Vagina (tissue), 2 donors: ENCODE measurements around the gene RIN3. TPM values are rescaled to one million over a fixed set of nuclear protein-coding genes. Genes with fewer than 3 reads are reported as not detected.

Experiments
- DNase-seq, 2 donors: peaks; one replicate each; pipeline ENCODE4 v3.0.0-alpha.2; 2017; ENCODE audit errors: extremely low spot score in 2 of 2
- H3K27ac ChIP-seq: fragments of 200-600 bp; sonication (generic); one replicate; pipeline ENCODE4 v1.5.1; 2019
- H3K27me3 ChIP-seq: fragments of 200-600 bp; sonication (generic); one replicate; pipeline ENCODE4 v1.5.1; 2019
- H3K36me3 ChIP-seq, 2 donors: fragments of 200-600 bp; sonication (generic); one replicate each; pipeline ENCODE4 v1.5.1; 2017 to 2019
- H3K4me1 ChIP-seq: fragments of 200-600 bp; sonication (generic); one replicate; pipeline ENCODE4 v1.5.1; 2019
- H3K4me3 ChIP-seq, 2 donors: fragments of 200-600 bp; sonication (generic); 1 replicate in 1 of 2; 2 replicates in 1 of 2; pipeline ENCODE4 v1.5.1; 2016 to 2019
- H3K9me3 ChIP-seq: fragments of 200-600 bp; sonication (generic); one replicate; pipeline ENCODE4 v1.5.1; 2019
- CTCF ChIP-seq, 3 experiments: fragments of 450-650 bp in 2 of 3; fragments of 200-600 bp in 1 of 3; sonication (generic) in 1 of 3; IDR thresholded peaks; one replicate each; pipeline ENCODE4 v1.5.1; 2017 to 2019; ENCODE audit warnings: antibody characterized with exemption in 3 of 3, mild to moderate bottlenecking in 2 of 3, moderate library complexity in 2 of 3
- POLR2A ChIP-seq, 2 donors: fragments of 450-650 bp; IDR thresholded peaks; one replicate each; pipeline ENCODE4 v1.6.1; 2017; ENCODE audit warnings: antibody characterized with exemption in 2 of 2, mild to moderate bottlenecking in 2 of 2, moderate library complexity in 2 of 2
- POLR2AphosphoS5 ChIP-seq, 2 donors: sonication (generic); formaldehyde crosslinking; IDR thresholded peaks; one replicate each; pipeline ENCODE4 v1.9.0; 2017; ENCODE audit warnings: antibody characterized with exemption in 2 of 2, mild to moderate bottlenecking in 2 of 2, low read depth in 1 of 2; ENCODE audit not compliant: insufficient read depth in 1 of 2
- intact Hi-C: fragments of 100-400 bp; cut with DNase I; formaldehyde crosslinking; loops from one replicate; pipeline ENCODE4 v1.15.1; 2023
- total RNA-seq: library from RNA; depleted of rRNA; stranded (reverse); fragments of >200 nt; gene quantifications from one replicate; pipeline ENCODE4 v1.2.3, GENCODE V29; 2016

The RIN3 gene
- total RNA-seq, 1 donor from 2014 or later = 22.6 TPM

- no peaks in the 10 kb centered on the region for H3K27me3 ChIP-seq
- TF ChIP-seq POLR2AphosphoS5 (IDR thresholded peaks at IDR 0.05; ENCODE audit: insufficient read depth in 1 of 2, low read depth in 1 of 2) (no peak), POLR2A (IDR thresholded peaks at IDR 0.05) (no peak), CTCF (IDR thresholded peaks at IDR 0.05) (no peak)
- intact Hi-C loops = no loop called here
Measured at GRCh38 chr14:92735344-92735743, 221.8 kb downstream of the RIN3 start.

GRCh38 chr14:92737206-92737605, 223.6 kb downstream of the RIN3 start:
- no peaks in the 10 kb centered on the region for H3K4me1 ChIP-seq
- intact Hi-C loops = no loop called here
- TF ChIP-seq POLR2A (IDR thresholded peaks at IDR 0.05) (no peak), POLR2AphosphoS5 (IDR thresholded peaks at IDR 0.05; ENCODE audit: insufficient read depth in 1 of 2, low read depth in 1 of 2) (no peak), CTCF (IDR thresholded peaks at IDR 0.05) (no peak)
- H3K9me3 ChIP-seq = no peaks in the 10 kb centered on the region
- no peak for DNase-seq
- H3K27me3 ChIP-seq = no peaks in the 10 kb centered on the region
- no peak overlapping the region for H3K27ac ChIP-seq
- peaks cover 0 to 4% of the 10 kb centered on the region in 2 donors for H3K36me3 ChIP-seq
- H3K4me3 ChIP-seq = no peak overlapping the region

More at GRCh38 chr14:92735344-92735743, 221.8 kb downstream of the RIN3 start:
- no peak overlapping the region for H3K4me3 ChIP-seq
- no peaks in the 10 kb centered on the region for H3K4me1 ChIP-seq
- H3K9me3 ChIP-seq = no peaks in the 10 kb centered on the region
- DNase-seq = no peak
- peaks cover 0 to 15% of the 10 kb centered on the region in 2 donors for H3K36me3 ChIP-seq
- no peak overlapping the region for H3K27ac ChIP-seq

- intact Hi-C loops = no loop called here
- TF ChIP-seq POLR2AphosphoS5 (IDR thresholded peaks at IDR 0.05; ENCODE audit: insufficient read depth in 1 of 2, low read depth in 1 of 2) (no peak), POLR2A (IDR thresholded peaks at IDR 0.05) (no peak), CTCF (IDR thresholded peaks at IDR 0.05) (no peak)
- no peak overlapping the region for H3K27ac ChIP-seq
- no peak for DNase-seq
- H3K4me1 ChIP-seq = no peaks in the 10 kb centered on the region
- H3K27me3 ChIP-seq = no peaks in the 10 kb centered on the region
- peaks cover 0 to 5% of the 10 kb centered on the region in 2 donors for H3K36me3 ChIP-seq
- no peaks in the 10 kb centered on the region for H3K9me3 ChIP-seq
- no peak overlapping the region for H3K4me3 ChIP-seq
Measured at GRCh38 chr14:92737619-92738188, 224.1 kb downstream of the RIN3 start.

Other genes with a start within 250 kb of the RIN3 start
- gene SLC24A4, start 190.6 kb upstream of the RIN3 start, total RNA-seq = 1.5 TPM
- gene LGMN, start 234.8 kb downstream of the RIN3 start, total RNA-seq = 61.6 TPM